ENCODE results near the gene DNAH8. TPM values are rescaled to one million over a fixed set of nuclear protein-coding genes. Genes with fewer than 3 reads are reported as not detected.

DNAH8 gene
- total RNA-seq, 6 experiments from 2014 or later = not detected

DNA sequence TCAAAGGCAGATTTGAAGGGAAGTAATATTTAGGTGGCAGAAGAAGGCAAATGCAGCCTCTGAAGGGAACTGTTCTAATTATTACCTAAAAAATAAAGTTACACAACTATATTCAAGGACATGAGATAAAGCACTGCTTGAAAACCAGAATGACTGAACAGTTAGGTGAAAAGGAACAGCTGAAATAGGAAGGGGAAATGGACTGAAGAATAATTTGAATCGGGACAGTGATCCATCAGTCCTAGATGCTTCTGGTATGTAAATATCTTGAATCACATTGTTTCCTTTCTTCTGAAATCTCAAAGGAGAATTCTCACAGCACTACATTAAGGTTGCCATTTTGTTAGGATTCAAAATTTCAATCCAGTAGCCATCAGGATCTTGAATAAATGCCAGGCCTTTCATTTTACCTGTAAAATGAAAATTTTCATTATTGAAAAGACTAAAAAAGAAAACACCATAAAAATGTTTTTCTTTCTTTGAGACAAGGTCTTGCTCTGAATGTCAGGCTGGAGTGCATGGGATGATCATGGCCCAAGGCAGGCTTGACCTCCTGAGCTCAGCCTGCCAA is 38.1 kb upstream of the DNAH8 start:
- no peaks in the 10 kb centered on the region for H3K9me3 Mint-ChIP-seq
- H3K4me3 Mint-ChIP-seq = no peak overlapping the region
- H3K36me3 Mint-ChIP-seq (ENCODE audit: low read depth) = peaks cover 13% of the 10 kb centered on the region; the same call in 1 of the 2 replicates
- H3K27me3 Mint-ChIP-seq (ENCODE audit: insufficient read depth) = no peaks in the 10 kb centered on the region; the same call in 1 of the 2 replicates
- no peaks in the 10 kb centered on the region for H3K4me1 Mint-ChIP-seq (ENCODE audit: low read depth)
- H3K27ac Mint-ChIP-seq = no peak overlapping the region
- TF ChIP-seq, protein P1, sequence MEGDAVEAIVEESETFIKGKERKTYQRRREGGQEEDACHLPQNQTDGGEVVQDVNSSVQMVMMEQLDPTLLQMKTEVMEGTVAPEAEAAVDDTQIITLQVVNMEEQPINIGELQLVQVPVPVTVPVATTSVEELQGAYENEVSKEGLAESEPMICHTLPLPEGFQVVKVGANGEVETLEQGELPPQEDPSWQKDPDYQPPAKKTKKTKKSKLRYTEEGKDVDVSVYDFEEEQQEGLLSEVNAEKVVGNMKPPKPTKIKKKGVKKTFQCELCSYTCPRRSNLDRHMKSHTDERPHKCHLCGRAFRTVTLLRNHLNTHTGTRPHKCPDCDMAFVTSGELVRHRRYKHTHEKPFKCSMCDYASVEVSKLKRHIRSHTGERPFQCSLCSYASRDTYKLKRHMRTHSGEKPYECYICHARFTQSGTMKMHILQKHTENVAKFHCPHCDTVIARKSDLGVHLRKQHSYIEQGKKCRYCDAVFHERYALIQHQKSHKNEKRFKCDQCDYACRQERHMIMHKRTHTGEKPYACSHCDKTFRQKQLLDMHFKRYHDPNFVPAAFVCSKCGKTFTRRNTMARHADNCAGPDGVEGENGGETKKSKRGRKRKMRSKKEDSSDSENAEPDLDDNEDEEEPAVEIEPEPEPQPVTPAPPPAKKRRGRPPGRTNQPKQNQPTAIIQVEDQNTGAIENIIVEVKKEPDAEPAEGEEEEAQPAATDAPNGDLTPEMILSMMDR (IDR thresholded peaks at IDR 0.05) = no peak
- DNase-seq = no peak

DNA sequence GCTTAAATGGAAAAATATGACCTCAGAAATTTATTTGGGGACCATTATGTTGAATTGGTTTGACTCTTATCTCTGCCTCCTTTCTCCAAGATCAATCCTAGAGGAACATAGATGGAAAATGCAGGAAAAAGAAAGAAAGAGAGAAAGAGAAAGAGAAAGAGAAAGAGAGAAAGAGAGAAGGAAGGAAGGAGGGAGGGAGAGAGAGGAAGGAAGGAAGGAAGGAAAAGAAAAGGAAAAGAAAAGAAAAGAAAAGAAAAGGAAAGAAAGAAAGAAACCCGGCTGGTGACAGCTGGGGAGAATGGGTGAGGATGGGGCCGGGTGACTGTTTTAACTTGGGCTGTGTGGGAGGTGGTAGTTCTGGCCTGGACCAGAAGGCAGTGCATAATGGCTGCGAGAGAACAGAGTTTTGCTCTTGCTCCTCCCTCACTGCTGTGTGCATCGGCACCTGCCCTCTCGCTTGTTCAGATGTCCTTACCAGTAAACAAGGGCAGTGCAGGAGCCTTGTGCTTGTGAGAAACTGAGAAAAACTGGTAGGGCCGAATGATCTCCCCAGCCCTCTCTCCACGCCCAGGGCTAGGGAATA is 36.8 kb upstream of the DNAH8 start:
- TF ChIP-seq, protein P1 (IDR thresholded peaks at IDR 0.05) = no peak
- Mint-ChIP-seq H3K36me3 (ENCODE audit: low read depth) (peaks cover 14% of the 10 kb centered on the region; the same call in 1 of the 2 replicates), H3K27ac (no peak overlapping the region), H3K27me3 (ENCODE audit: insufficient read depth) (no peaks in the 10 kb centered on the region; the same call in 1 of the 2 replicates), H3K4me3 (no peak overlapping the region), H3K9me3 (no peaks in the 10 kb centered on the region), H3K4me1 (ENCODE audit: low read depth) (no peaks in the 10 kb centered on the region)
- no peak for DNase-seq

DNA sequence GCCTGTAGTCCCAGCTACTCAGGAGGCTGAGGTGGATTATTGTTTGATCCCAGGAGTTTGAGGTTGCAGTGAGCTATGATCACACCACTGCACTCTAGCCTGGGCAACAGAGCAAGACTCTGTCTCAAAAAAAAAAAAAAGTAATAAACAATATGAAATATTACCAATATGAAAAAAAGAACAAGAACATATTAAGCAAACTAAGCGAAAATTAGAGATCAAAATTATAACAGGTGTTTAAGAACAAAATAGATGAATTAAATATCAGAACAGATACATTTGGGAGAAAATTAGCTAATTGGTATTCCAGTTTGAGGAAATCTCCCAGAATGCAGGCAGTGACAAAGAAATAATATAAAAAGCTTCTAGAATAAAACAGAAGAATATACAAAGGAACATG is 35.4 kb upstream of the DNAH8 start:
- H3K27me3 Mint-ChIP-seq (ENCODE audit: insufficient read depth) = no peaks in the 10 kb centered on the region; the same call in 1 of the 2 replicates
- no peak overlapping the region for H3K27ac Mint-ChIP-seq
- TF ChIP-seq, protein P1 (IDR thresholded peaks at IDR 0.05) = no peak
- DNase-seq = no peak
- H3K4me1 Mint-ChIP-seq (ENCODE audit: low read depth) = no peaks in the 10 kb centered on the region
- H3K36me3 Mint-ChIP-seq (ENCODE audit: low read depth) = peaks cover 14% of the 10 kb centered on the region; the same call in 1 of the 2 replicates
- no peak overlapping the region for H3K4me3 Mint-ChIP-seq
- no peaks in the 10 kb centered on the region for H3K9me3 Mint-ChIP-seq

DNA sequence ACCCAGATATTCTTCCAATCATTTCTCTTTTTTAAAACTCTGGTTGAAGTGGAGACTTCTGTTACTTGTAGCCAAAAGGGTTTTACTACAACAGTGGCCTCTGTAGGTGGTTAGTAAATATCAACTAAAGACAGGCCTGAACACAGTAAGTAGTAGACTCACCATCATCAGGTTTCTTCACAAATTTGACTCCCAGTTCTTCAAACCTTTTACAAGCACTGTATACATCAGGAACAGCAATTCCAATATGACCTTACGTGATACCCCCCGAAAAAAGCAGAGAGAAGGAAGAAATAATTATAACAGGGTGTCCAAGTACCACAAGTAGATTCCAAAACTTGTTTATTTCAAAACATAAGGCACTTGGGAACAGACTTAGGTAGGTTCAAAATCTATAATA is 33.3 kb upstream of the DNAH8 start:
- DNase-seq = no peak
- no peaks in the 10 kb centered on the region for H3K9me3 Mint-ChIP-seq
- H3K36me3 Mint-ChIP-seq (ENCODE audit: low read depth) = peaks cover 10% of the 10 kb centered on the region; the same call in 1 of the 2 replicates
- H3K27me3 Mint-ChIP-seq (ENCODE audit: insufficient read depth) = no peaks in the 10 kb centered on the region; the same call in 1 of the 2 replicates
- no peaks in the 10 kb centered on the region for H3K4me1 Mint-ChIP-seq (ENCODE audit: low read depth)
- H3K27ac Mint-ChIP-seq = no peak overlapping the region
- H3K4me3 Mint-ChIP-seq = no peak overlapping the region
- TF ChIP-seq, protein P1 (IDR thresholded peaks at IDR 0.05) = no peak

DNA sequence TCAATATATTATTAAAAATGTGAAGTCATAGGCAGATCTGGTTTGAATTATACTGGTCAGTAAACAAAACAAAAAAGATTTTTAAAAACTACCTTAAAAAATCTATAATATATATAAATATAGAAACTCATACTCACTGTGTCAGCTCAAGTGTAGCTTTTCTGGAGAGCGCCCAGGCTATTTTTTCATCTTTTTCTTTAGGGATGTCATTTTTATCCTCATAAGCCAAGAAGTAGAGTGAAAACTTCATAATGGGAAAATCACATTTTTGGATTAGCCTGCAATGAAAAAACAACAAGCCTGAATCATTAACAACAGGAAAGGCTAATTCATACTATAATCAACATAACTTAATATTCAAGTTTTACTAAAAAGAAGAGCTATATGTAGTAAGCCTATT is 30.9 kb upstream of the DNAH8 start:
- no peak for DNase-seq
- no peak overlapping the region for H3K27ac Mint-ChIP-seq
- no peaks in the 10 kb centered on the region for H3K27me3 Mint-ChIP-seq (ENCODE audit: insufficient read depth)
- TF ChIP-seq, protein P1 (IDR thresholded peaks at IDR 0.05) = no peak
- no peaks in the 10 kb centered on the region for H3K9me3 Mint-ChIP-seq
- peaks cover 7% of the 10 kb centered on the region; the same call in 1 of the 2 replicates for H3K36me3 Mint-ChIP-seq (ENCODE audit: low read depth)
- no peak overlapping the region for H3K4me3 Mint-ChIP-seq
- H3K4me1 Mint-ChIP-seq (ENCODE audit: low read depth) = no peaks in the 10 kb centered on the region

Data from HFFc6 (cell line).